Measurements from ENCODE around the gene ABHD10. TPM values are rescaled to one million over a fixed set of nuclear protein-coding genes. Genes with fewer than 3 reads are reported as not detected.

ABHD10 gene
- total RNA-seq, 2 experiments from 2014 or later: 79.8 to 84.2 TPM

GRCh38 chr3:111951032-111951431 lies 27.8 kb upstream of the ABHD10 start:
- Mint-ChIP-seq H3K4me1 (ENCODE audit: low read depth) (no peaks in the 10 kb centered on the region), H3K27me3 (no peaks in the 10 kb centered on the region), H3K36me3 (no peaks in the 10 kb centered on the region), H3K9me3 (no peaks in the 10 kb centered on the region), H3K27ac (no peak overlapping the region), H3K4me3 (no peak overlapping the region)
- intact Hi-C loops (cut with micrococcal nuclease): no loop called here
- DNase-seq: no peak
- ChIA-PET CTCF (interaction anchor here (0.6 to 2.0 kb wide), 3 partner anchors 91 to 515 kb away, joined by 3 to 4 read pairs (median 3); no protein-coding TSS in a partner anchor), POLR2A (no interaction called here)

- POLR2A ChIA-PET: interaction anchor here (0.6 kb wide), 1 partner anchor 253 kb away, joined by 3 read pairs; no protein-coding TSS in a partner anchor
Observed at GRCh38 chr3:111952086-111952485, 26.7 kb upstream of the ABHD10 start.

DNA sequence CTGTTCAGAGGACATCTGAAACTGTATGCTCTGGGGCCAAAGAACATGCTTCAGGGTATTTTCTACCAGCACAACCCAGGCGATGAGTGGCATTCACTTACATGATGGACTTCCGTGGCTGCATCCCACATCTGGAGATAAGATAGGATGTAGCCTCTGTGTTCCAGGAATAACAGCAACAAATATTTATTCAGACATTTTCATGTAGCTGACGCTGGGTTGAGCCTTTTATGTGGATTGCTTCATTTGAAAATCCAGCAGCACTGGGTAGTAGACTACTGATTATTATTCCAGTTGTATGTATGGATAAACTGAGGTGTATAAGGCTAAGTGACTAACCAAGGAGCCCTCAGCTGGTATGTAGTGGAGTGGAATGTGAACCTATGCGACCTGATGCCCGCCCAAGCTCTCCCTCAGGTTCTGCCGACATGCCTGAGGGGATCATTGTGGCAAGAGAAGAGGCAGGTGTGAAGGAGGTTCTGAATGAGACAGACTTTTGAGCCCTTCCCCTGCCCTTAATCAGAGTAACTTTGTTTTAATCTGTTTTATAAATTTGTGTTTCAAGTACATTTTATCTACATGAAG lies 25.9 kb upstream of the ABHD10 start:
- Mint-ChIP-seq H3K4me3 (no peak overlapping the region), H3K4me1 (ENCODE audit: low read depth) (no peaks in the 10 kb centered on the region), H3K27ac (no peak overlapping the region), H3K27me3 (no peaks in the 10 kb centered on the region), H3K36me3 (no peaks in the 10 kb centered on the region), H3K9me3 (no peaks in the 10 kb centered on the region)
- no peak for DNase-seq
- POLR2A ChIA-PET: interaction anchor here (0.6 kb wide), 1 partner anchor 254 kb away, joined by 3 read pairs; no protein-coding TSS in a partner anchor
- intact Hi-C loops (cut with micrococcal nuclease): no loop called here
- CTCF ChIA-PET: interaction anchor here (1.3 kb wide), 1 partner anchor 15 kb away, joined by 4 read pairs; no protein-coding TSS in a partner anchor

More at GRCh38 chr3:111952086-111952485, 26.7 kb upstream of the ABHD10 start:
- Mint-ChIP-seq H3K9me3 (no peaks in the 10 kb centered on the region), H3K4me1 (ENCODE audit: low read depth) (no peaks in the 10 kb centered on the region), H3K4me3 (no peak overlapping the region), H3K36me3 (no peaks in the 10 kb centered on the region), H3K27ac (no peak overlapping the region), H3K27me3 (no peaks in the 10 kb centered on the region)
- CTCF ChIA-PET: interaction anchor here (2.0 kb wide), 1 partner anchor 92 kb away, joined by 4 read pairs; no protein-coding TSS in a partner anchor
- DNase-seq: no peak
- intact Hi-C loops (cut with micrococcal nuclease): no loop called here

DNA sequence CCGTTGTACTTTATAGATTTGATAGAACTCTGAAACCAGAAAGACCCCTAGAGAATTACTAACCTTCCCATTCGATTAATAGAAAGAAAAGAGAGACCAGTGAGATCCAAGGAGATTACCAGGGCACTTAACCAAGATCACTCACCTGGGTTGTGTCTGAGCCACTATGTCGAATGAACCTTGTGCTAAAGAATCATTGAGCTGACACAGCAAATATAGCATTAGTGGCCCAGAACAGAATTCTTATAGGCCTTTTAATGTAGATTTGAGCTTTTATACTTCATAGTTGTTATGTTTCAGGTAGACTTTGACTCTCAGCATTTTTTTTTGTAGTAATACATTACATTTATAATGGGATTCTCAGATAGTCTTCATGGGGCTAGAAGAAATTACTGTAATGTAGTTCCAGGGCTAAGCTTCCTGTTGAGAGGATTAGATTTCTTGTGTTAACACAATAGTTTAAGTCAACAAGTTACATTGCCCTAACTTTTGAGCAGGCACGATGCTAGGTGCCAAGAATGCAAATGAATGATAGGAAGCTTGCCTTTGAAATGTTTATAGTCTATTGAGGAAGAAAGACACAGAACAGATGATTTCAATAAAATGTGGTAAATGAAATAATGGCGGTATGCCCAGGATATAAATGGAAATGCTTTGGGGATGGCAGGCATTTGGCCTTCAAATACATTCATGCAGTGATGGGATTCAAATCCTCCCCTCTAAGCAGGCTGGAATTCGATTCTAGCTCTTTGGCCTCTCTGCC lies 24.4 kb upstream of the ABHD10 start:
- H3K36me3 Mint-ChIP-seq: no peaks in the 10 kb centered on the region
- H3K4me1 Mint-ChIP-seq (ENCODE audit: low read depth): no peaks in the 10 kb centered on the region
- CTCF ChIA-PET: interaction anchor here (0.6 to 1.9 kb wide), 4 partner anchors 13 to 59 kb away, joined by 3 to 7 read pairs (median 4); no protein-coding TSS in a partner anchor
- H3K4me3 Mint-ChIP-seq: no peak overlapping the region
- H3K27ac Mint-ChIP-seq: no peak overlapping the region
- intact Hi-C loops (cut with micrococcal nuclease): no loop called here
- H3K9me3 Mint-ChIP-seq: no peaks in the 10 kb centered on the region
- no peak for DNase-seq
- POLR2A ChIA-PET: no interaction called here
- no peaks in the 10 kb centered on the region for H3K27me3 Mint-ChIP-seq

DNA sequence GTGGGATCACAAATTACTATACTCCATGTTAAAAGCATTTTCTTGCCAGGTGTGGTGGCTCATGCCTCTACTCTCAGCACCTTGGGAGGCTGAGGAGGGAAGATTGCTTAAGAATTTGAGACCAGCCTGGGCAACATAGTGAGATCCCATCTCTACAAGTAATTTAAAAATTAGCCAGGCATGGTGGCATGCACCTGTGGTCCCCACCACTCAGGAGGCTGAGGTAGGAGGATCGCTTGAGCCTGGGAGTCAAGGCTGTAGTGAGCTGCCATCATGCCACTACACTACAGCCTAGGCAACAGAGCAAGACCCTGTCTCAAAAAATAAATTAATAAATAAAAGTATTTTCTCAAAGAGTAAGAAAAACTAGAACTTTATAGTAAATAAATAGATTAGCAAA lies 22.9 kb upstream of the ABHD10 start:
- H3K4me3 Mint-ChIP-seq: no peak overlapping the region
- ChIA-PET POLR2A (no interaction called here), CTCF (interaction anchor here (1.7 to 1.9 kb wide), 2 partner anchors 58 to 239 kb away, joined by 4 to 7 read pairs; no protein-coding TSS in a partner anchor)
- no peaks in the 10 kb centered on the region for H3K27me3 Mint-ChIP-seq
- no peaks in the 10 kb centered on the region for H3K36me3 Mint-ChIP-seq
- no peaks in the 10 kb centered on the region for H3K4me1 Mint-ChIP-seq (ENCODE audit: low read depth)
- intact Hi-C loops (cut with micrococcal nuclease): no loop called here
- H3K27ac Mint-ChIP-seq: no peak overlapping the region
- no peak for DNase-seq
- no peaks in the 10 kb centered on the region for H3K9me3 Mint-ChIP-seq

- H3K4me1 Mint-ChIP-seq (ENCODE audit: low read depth): no peaks in the 10 kb centered on the region
- ChIA-PET POLR2A (no interaction called here), CTCF (interaction anchor here (1.7 kb wide), 1 partner anchor 239 kb away, joined by 4 read pairs; no protein-coding TSS in a partner anchor)
- no peak for DNase-seq
- no peaks in the 10 kb centered on the region for H3K36me3 Mint-ChIP-seq
- no peak overlapping the region for H3K27ac Mint-ChIP-seq
- no peaks in the 10 kb centered on the region for H3K9me3 Mint-ChIP-seq
- no peak overlapping the region for H3K4me3 Mint-ChIP-seq
- intact Hi-C loops (cut with micrococcal nuclease): no loop called here
- H3K27me3 Mint-ChIP-seq: no peaks in the 10 kb centered on the region
Observed at GRCh38 chr3:111956449-111956848, 22.4 kb upstream of the ABHD10 start.

DNA sequence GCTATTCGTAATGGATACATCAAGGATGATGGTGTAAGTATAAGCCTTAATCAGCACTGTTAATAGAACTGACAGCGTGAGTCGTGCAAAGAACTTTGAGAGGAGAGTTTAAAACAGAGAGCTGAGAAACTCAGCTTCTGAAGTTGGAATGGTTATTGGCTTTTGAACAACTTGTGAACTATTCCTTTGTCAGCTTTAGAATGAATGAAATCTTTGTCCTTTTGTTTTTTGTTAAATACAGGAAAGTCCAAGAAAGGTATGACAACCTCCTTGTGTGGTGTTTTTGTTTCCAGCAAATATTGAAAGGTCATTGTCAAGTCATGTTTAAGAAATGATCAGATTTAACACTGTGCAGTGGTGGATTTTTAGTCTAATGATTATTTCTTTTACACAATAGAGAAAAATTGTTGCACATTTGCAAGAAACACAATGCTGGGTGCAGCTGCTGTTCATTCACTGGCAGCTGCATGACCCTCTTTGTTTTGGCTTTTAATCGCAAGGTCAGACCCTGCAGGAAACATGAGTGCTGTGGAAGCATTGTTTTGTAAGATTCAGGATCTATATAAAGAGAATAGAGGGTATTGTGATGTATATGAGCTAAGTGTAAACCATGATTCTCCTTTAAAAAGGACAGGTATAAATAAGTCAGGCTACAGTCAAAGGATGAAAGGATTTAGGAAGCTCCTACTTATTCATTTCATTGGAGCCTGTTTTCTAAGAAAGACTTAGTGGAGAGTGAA lies 21.7 kb upstream of the ABHD10 start:
- ChIA-PET CTCF (interaction anchor here (0.6 to 1.5 kb wide), 4 partner anchors 11 to 241 kb away, joined by 3 to 6 read pairs (median 3); no protein-coding TSS in a partner anchor), POLR2A (no interaction called here)
- Mint-ChIP-seq H3K9me3 (no peaks in the 10 kb centered on the region), H3K27me3 (no peaks in the 10 kb centered on the region), H3K27ac (no peak overlapping the region), H3K4me3 (no peak overlapping the region), H3K36me3 (no peaks in the 10 kb centered on the region), H3K4me1 (ENCODE audit: low read depth) (no peaks in the 10 kb centered on the region)
- intact Hi-C loops (cut with micrococcal nuclease): no loop called here
- DNase-seq: no peak

- POLR2A ChIA-PET: no interaction called here
Observed at GRCh38 chr3:111961461-111962164, 17.2 kb upstream of the ABHD10 start.

DNA sequence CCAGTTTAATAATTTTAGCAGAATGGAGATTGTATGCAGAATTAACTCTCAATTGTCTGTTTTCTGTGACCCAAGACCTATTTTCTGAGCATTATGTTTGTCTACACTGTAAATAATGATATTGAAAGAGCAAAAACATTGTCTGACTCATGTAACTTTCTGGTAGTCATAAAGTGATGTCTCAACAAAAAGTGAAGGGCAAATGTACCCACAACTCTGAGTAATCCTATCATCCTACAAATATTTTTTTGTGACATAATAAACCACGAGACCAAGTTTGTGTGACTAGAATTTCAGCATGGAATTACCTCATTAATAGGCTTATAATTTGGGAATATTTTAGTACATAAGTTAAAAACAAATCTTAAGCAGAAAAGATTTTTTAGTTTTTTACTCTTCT lies 15.4 kb upstream of the ABHD10 start:
- CTCF ChIA-PET: interaction anchor here (2.5 to 5.1 kb wide), 2 partner anchors 50 to 247 kb away, joined by 13 to 31 read pairs; no protein-coding TSS in a partner anchor
- no peak for DNase-seq
- Mint-ChIP-seq H3K27ac (no peak overlapping the region), H3K4me3 (no peak overlapping the region), H3K27me3 (no peaks in the 10 kb centered on the region), H3K9me3 (no peaks in the 10 kb centered on the region), H3K4me1 (ENCODE audit: low read depth) (peaks cover 21% of the 10 kb centered on the region), H3K36me3 (no peaks in the 10 kb centered on the region)
- intact Hi-C loops (cut with micrococcal nuclease): no loop called here
- POLR2A ChIA-PET: no interaction called here

More at GRCh38 chr3:111961461-111962164, 17.2 kb upstream of the ABHD10 start:
- H3K27me3 Mint-ChIP-seq: no peaks in the 10 kb centered on the region
- no peak for DNase-seq
- H3K9me3 Mint-ChIP-seq: no peaks in the 10 kb centered on the region
- no peaks in the 10 kb centered on the region for H3K36me3 Mint-ChIP-seq
- peaks cover 16% of the 10 kb centered on the region for H3K4me1 Mint-ChIP-seq (ENCODE audit: low read depth)
- H3K4me3 Mint-ChIP-seq: no peak overlapping the region
- intact Hi-C loops (cut with micrococcal nuclease): no loop called here
- no peak overlapping the region for H3K27ac Mint-ChIP-seq
- CTCF ChIA-PET: interaction anchor here (1.1 to 5.1 kb wide), 4 partner anchors 52 to 293 kb away, joined by 3 to 31 read pairs (median 9); no protein-coding TSS in a partner anchor

DNA sequence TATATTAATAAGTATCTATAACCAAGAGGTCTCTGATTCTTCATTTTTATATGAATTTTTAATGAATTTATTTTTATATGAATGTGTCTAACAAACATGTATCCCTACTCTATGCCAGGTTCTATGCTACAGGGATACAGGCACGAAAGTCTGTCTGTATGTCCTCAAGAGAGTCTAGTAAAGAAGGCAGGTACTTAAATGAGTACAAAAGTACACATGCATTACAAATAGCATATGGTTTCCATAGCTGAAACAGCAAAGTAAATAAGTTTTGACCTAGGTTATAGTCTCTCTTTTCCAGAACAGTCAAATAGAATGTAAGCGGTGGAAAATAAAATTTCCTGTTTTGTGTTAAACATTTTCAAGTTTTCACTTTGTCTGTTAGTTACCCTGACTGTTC lies 13.3 kb upstream of the ABHD10 start:
- ChIA-PET CTCF (interaction anchor here (0.5 to 9.7 kb wide), 10 partner anchors 14 to 388 kb away, joined by 3 to 278 read pairs (median 4); partner anchors contain the start of genes ABHD10 and ZBED2), POLR2A (interaction anchor here (1.0 to 1.2 kb wide), 2 partner anchors 14 to 264 kb away, joined by 4 to 5 read pairs; partner anchors contain the start of gene ABHD10)
- intact Hi-C loops (cut with micrococcal nuclease): loop anchor here (1.0 to 5.0 kb wide), 3 partner anchors 68 to 204 kb away; no protein-coding TSS in a partner anchor
- H3K9me3 Mint-ChIP-seq: no peaks in the 10 kb centered on the region
- H3K4me1 Mint-ChIP-seq (ENCODE audit: low read depth): peaks cover 21% of the 10 kb centered on the region
- H3K4me3 Mint-ChIP-seq: no peak overlapping the region
- no peak overlapping the region for H3K27ac Mint-ChIP-seq
- no peak for DNase-seq
- H3K36me3 Mint-ChIP-seq: no peaks in the 10 kb centered on the region
- H3K27me3 Mint-ChIP-seq: no peaks in the 10 kb centered on the region

- H3K4me1 Mint-ChIP-seq (ENCODE audit: low read depth): peaks cover 21% of the 10 kb centered on the region
- no peak for DNase-seq
- ChIA-PET POLR2A (interaction anchor here (1.0 to 1.2 kb wide), 2 partner anchors 12 to 295 kb away, joined by 3 read pairs; partner anchors contain the start of gene ABHD10), CTCF (interaction anchor here (0.6 to 9.7 kb wide), 31 partner anchors 10 to 428 kb away, joined by 3 to 278 read pairs (median 4); partner anchors contain the start of genes ABHD10 and PHLDB2)
- intact Hi-C loops (cut with micrococcal nuclease): loop anchor here (1.0 to 5.0 kb wide), 4 partner anchors 70 to 298 kb away; no protein-coding TSS in a partner anchor
- H3K36me3 Mint-ChIP-seq: no peaks in the 10 kb centered on the region
- H3K4me3 Mint-ChIP-seq: no peak overlapping the region
- no peaks in the 10 kb centered on the region for H3K9me3 Mint-ChIP-seq
- H3K27me3 Mint-ChIP-seq: no peaks in the 10 kb centered on the region
- no peak overlapping the region for H3K27ac Mint-ChIP-seq
Observed at GRCh38 chr3:111967068-111967467, 11.8 kb upstream of the ABHD10 start.
